GM19023 (cell line): ENCODE data around the gene LRRC59.

Source experiments
- ATAC-seq: cut with Tn5 transposase; IDR thresholded peaks from one replicate; pipeline ENCODE4 v1.9.1; 2021; ENCODE audit warnings: mild to moderate bottlenecking, moderate library complexity; ENCODE audit not compliant: unreplicated experiment

LRRC59 gene

GRCh38 chr17:50388728-50389127 is 8.6 kb downstream of the LRRC59 start:
- no peak for ATAC-seq

- ATAC-seq = no peak
Observed at GRCh38 chr17:50386510-50386909, 10.8 kb downstream of the LRRC59 start.

- ATAC-seq = no peak
Observed at GRCh38 chr17:50382931-50383330, 14.4 kb downstream of the LRRC59 start.

GRCh38 chr17:50381920-50382319 is 15.4 kb downstream of the LRRC59 start:
- ATAC-seq = no peak

- no peak for ATAC-seq
Observed at GRCh38 chr17:50381260-50381815, 16.0 kb downstream of the LRRC59 start.

- no peak for ATAC-seq
Observed at GRCh38 chr17:50380369-50381259, 16.7 kb downstream of the LRRC59 start.

- ATAC-seq = no peak
Observed at GRCh38 chr17:50379351-50380132, 17.8 kb downstream of the LRRC59 start.

- no peak for ATAC-seq
Observed at GRCh38 chr17:50375858-50376538, 21.3 kb downstream of the LRRC59 start.

- ATAC-seq = no peak
Observed at GRCh38 chr17:50373705-50374104, 23.6 kb downstream of the LRRC59 start.

- peak; percentile 89 for ATAC-seq
Observed at GRCh38 chr17:50372758-50373556, 24.4 kb downstream of the LRRC59 start, which contains the start of the genes EME1 and MRPL27. TSS of gene EME1 (plus strand) at chr17:50373229. CDS start at chr17:50375209, 1,980 bp downstream. TSS of gene MRPL27 (minus strand) at chr17:50373184. CDS start at chr17:50373170, 14 bp downstream.

- ATAC-seq = no peak
Observed at GRCh38 chr17:50372222-50372757, 25.0 kb downstream of the LRRC59 start.

- no peak for ATAC-seq
Observed at GRCh38 chr17:50371526-50371925, 25.8 kb downstream of the LRRC59 start.

GRCh38 chr17:50370052-50370451 is 27.3 kb downstream of the LRRC59 start:
- no peak for ATAC-seq

- no peak for ATAC-seq
Observed at GRCh38 chr17:50367401-50367800, 29.9 kb downstream of the LRRC59 start.

- no peak for ATAC-seq
Observed at GRCh38 chr17:50365649-50366393, 31.5 kb downstream of the LRRC59 start.

GRCh38 chr17:50365165-50365564 is 32.2 kb downstream of the LRRC59 start:
- ATAC-seq = no peak

- ATAC-seq = no peak
Observed at GRCh38 chr17:50364715-50365114, 32.6 kb downstream of the LRRC59 start.

GRCh38 chr17:50364061-50364458 is 33.3 kb downstream of the LRRC59 start:
- no peak for ATAC-seq
